CD14-positive monocyte (primary cell): Measurements from ENCODE around the gene MED27. TPM values are rescaled to one million over a fixed set of nuclear protein-coding genes. Genes with fewer than 3 reads are reported as not detected.

Experiments
- DNase-seq, 3 donors: peaks; one replicate each; pipeline ENCODE4 v3.0.0-alpha.2; 2011 to 2022
- H2AFZ ChIP-seq: 2 replicates; pipeline ENCODE4 v1.6.0; 2012; ENCODE audit warnings: mild to moderate bottlenecking, low read depth, low read length, inconsistent platforms; ENCODE audit not compliant: insufficient read depth, poor library complexity, severe bottlenecking
- H3K27ac ChIP-seq, 2 donors: 1 replicate in 1 of 2; 2 replicates in 1 of 2; pipeline ENCODE4 v1.5.1; 2012 to 2013; ENCODE audit warnings: low read length in 2 of 2, control low read depth in 1 of 2, inconsistent platforms in 1 of 2, low read depth in 1 of 2, mild to moderate bottlenecking in 1 of 2
- H3K27me3 ChIP-seq, 2 donors: one replicate each; pipeline versions ENCODE4 v1.6.0 to v1.6.1; 2011 to 2013; ENCODE audit warnings: low read length in 2 of 2; ENCODE audit not compliant: control insufficient read depth in 2 of 2, insufficient read depth in 2 of 2
- H3K36me3 ChIP-seq, 2 donors: replicated peaks in 1 of 2; 1 replicate in 1 of 2; 2 replicates in 1 of 2; pipeline versions ENCODE4 v1.5.1 to v1.6.1; 2012 to 2013; ENCODE audit warnings: low read length in 2 of 2, control low read depth in 1 of 2, inconsistent platforms in 1 of 2, mild to moderate bottlenecking in 1 of 2; ENCODE audit not compliant: insufficient read depth in 2 of 2, control insufficient read depth in 1 of 2
- H3K4me1 ChIP-seq, 2 donors: 1 replicate in 1 of 2; 2 replicates in 1 of 2; pipeline versions ENCODE4 v1.5.1 to v1.6.1; 2012 to 2013; ENCODE audit warnings: low read length in 2 of 2, control low read depth in 1 of 2, inconsistent platforms in 1 of 2, mild to moderate bottlenecking in 1 of 2, moderate library complexity in 1 of 2; ENCODE audit not compliant: insufficient read depth in 2 of 2, control insufficient read depth in 1 of 2
- H3K4me2 ChIP-seq: replicated peaks from 2 replicates; pipeline ENCODE3; 2012; ENCODE audit warnings: low read length, moderate library complexity, mild to moderate bottlenecking; ENCODE audit not compliant: poor library complexity, severe bottlenecking; ENCODE audit errors: extremely low read depth
- H3K4me3 ChIP-seq, 3 experiments: fragments of 200-600 bp in 1 of 3; sonication (generic) in 1 of 3; replicated peaks in 1 of 3; 1 replicate in 2 of 3; 2 replicates in 1 of 3; pipeline ENCODE4 v1.5.1; 2011 to 2013; ENCODE audit warnings: low read length in 3 of 3, mild to moderate bottlenecking in 3 of 3, control low read depth in 2 of 3, low read depth in 2 of 3, inconsistent platforms in 1 of 3, moderate library complexity in 1 of 3
- H3K79me2 ChIP-seq: 2 replicates; pipeline ENCODE4 v1.6.0; 2012; ENCODE audit warnings: mild to moderate bottlenecking, control low read depth, inconsistent platforms, low read length, moderate library complexity; ENCODE audit not compliant: insufficient read depth
- H3K9ac ChIP-seq: 2 replicates; pipeline ENCODE4 v1.6.0; 2017; ENCODE audit warnings: low read length, mild to moderate bottlenecking; ENCODE audit not compliant: insufficient read depth, poor library complexity, severe bottlenecking
- H3K9me3 ChIP-seq, 2 donors: replicated peaks in 1 of 2; 1 replicate in 1 of 2; 2 replicates in 1 of 2; pipeline versions ENCODE4 v1.5.1 to v1.6.1; 2012 to 2013; ENCODE audit warnings: low read length in 2 of 2, control low read depth in 1 of 2; ENCODE audit not compliant: control insufficient read depth in 1 of 2, insufficient read depth in 1 of 2
- H4K20me1 ChIP-seq: 2 replicates; pipeline ENCODE4 v1.6.0; 2012; ENCODE audit warnings: mild to moderate bottlenecking, low read length, control low read depth, moderate library complexity; ENCODE audit not compliant: insufficient read depth
- H3K27ac Mint-ChIP-seq, 7 donors: one replicate each; pipeline ENCODE4 v1.8.0; 2020; ENCODE audit warnings: mild to moderate bottlenecking in 7 of 7, mixed read lengths in 7 of 7, moderate library complexity in 6 of 7, inconsistent platforms in 2 of 7
- H3K27me3 Mint-ChIP-seq, 3 donors: one replicate each; pipeline ENCODE4 v1.8.0; 2021 to 2022; ENCODE audit warnings: low read depth in 3 of 3, mild to moderate bottlenecking in 3 of 3, mixed read lengths in 3 of 3, moderate library complexity in 3 of 3, inconsistent platforms in 1 of 3
- H3K36me3 Mint-ChIP-seq, 2 donors: one replicate each; pipeline ENCODE4 v1.8.0; 2020; ENCODE audit warnings: mixed read lengths in 2 of 2, inconsistent platforms in 1 of 2, mild to moderate bottlenecking in 1 of 2
- H3K4me1 Mint-ChIP-seq: one replicate; pipeline ENCODE4 v1.8.0; 2020; ENCODE audit warnings: mild to moderate bottlenecking, mixed read lengths
- H3K4me3 Mint-ChIP-seq, 2 donors: one replicate each; pipeline ENCODE4 v1.8.0; 2020; ENCODE audit warnings: mild to moderate bottlenecking in 2 of 2, mixed read lengths in 2 of 2, moderate library complexity in 1 of 2
- H3K9me3 Mint-ChIP-seq, 7 donors: one replicate each; pipeline ENCODE4 v1.8.0; 2020 to 2022; ENCODE audit warnings: mixed read lengths in 7 of 7, mild to moderate bottlenecking in 6 of 7, moderate library complexity in 6 of 7, inconsistent platforms in 2 of 7
- CTCF ChIP-seq: fragments of 200-600 bp; IDR thresholded peaks from one replicate; pipeline ENCODE4 v1.8.0; 2022; ENCODE audit warnings: antibody characterized with exemption, mild to moderate bottlenecking
- WGBS: methylation state at CpG from one replicate; pipeline ENCODE4 v1.1.5; 2013; ENCODE audit warnings: missing lambda C conversion rate; ENCODE audit not compliant: insufficient coverage; 5-methylcytosine and 5-hydroxymethylcytosine counted together
- intact Hi-C, 2 donors: fragments of 100-400 bp; cut with micrococcal nuclease; formaldehyde crosslinking; loops; one replicate each; pipeline versions ENCODE4 v1.15.0 to v1.15.1; 2023
- polyA plus RNA-seq, 3 donors: library from polyadenylated mRNA; depleted of rRNA in 1 of 3; unstranded in 2 of 3; stranded (reverse) in 1 of 3; fragments of 300-500 nt in 2 of 3; fragments of >200 nt in 1 of 3; fragmentation: Illumina TruSeq in 2 of 3; gene quantifications; 1 replicate in 2 of 3; 2 replicates in 1 of 3; pipeline ENCODE4 v1.2.3, GENCODE V29; 2012 to 2021

The MED27 gene
- polyA plus RNA-seq, 3 donors = 14.0 to 26.9 (median 25.8) TPM

DNA sequence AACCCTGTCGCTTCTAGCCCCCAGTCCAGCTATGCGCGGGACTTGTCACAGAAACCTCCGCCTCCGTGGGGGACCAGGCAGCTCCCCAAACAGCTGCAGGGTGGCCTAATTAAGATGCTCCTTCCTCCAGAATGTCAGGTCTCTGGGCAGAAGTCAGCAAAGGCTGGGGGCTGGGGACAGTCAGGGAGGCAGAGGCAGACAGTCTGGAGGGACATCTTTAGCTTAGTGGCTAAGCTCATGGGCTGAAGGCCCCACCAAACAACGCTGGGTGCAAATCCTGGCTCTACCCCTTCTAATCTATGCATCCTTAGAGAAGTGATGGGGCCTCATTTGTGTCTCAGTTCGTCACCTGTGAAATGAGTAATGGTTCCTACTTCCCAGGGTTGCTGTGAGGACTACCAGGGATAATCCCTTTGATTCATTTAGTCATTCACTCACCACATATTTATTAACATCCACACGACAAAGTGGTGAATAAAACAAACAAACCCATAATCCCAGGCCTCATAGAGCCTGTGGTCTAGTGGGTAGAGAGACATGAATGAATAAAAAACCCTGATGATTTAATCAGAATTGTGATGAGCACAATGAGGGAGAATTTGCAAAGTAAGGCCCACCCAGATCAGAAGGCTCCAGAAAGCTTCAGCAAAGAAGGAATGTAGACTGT lies 20.2 kb upstream of the MED27 start:
- Histone ChIP-seq H3K4me3 (no peak overlapping the region), H3K79me2 (no peaks in the 10 kb centered on the region), H3K36me3 (no peaks in the 10 kb centered on the region), H4K20me1 (no peaks in the 10 kb centered on the region), H3K9ac (no peak overlapping the region), H3K9me3 (no peaks in the 10 kb centered on the region), H3K27ac (no peak overlapping the region), H2AFZ (no peak overlapping the region), H3K27me3 (no peaks in the 10 kb centered on the region), H3K4me1 (no peaks in the 10 kb centered on the region), H3K4me2 (no peak overlapping the region)
- intact Hi-C loops = no loop called here
- no peak overlapping the region for H3K27ac Mint-ChIP-seq
- H3K4me1 Mint-ChIP-seq = no peaks in the 10 kb centered on the region
- DNase-seq = no peak
- WGBS = 76% methylated on average over 5 of the region's 8 CpGs
- no peak for TF ChIP-seq CTCF
- no peak overlapping the region for H3K4me3 Mint-ChIP-seq
- no peaks in the 10 kb centered on the region for H3K36me3 Mint-ChIP-seq
- H3K9me3 Mint-ChIP-seq = peaks cover 0 to 5% (median 2%) of the 10 kb centered on the region in 7 donors
- H3K27me3 Mint-ChIP-seq = peaks cover 8 to 17% (median 14%) of the 10 kb centered on the region in 3 donors

- no peak overlapping the region for H3K4me3 Mint-ChIP-seq
- H3K36me3 ChIP-seq = no peaks in the 10 kb centered on the region
- no peaks in the 10 kb centered on the region for H3K9me3 ChIP-seq
- no peaks in the 10 kb centered on the region for H4K20me1 ChIP-seq
- H3K36me3 Mint-ChIP-seq = no peaks in the 10 kb centered on the region
- no peaks in the 10 kb centered on the region for H3K79me2 ChIP-seq
- no peak for DNase-seq
- no peaks in the 10 kb centered on the region for H3K4me1 ChIP-seq
- H2AFZ ChIP-seq = no peak overlapping the region
- no peak overlapping the region for H3K27ac ChIP-seq
- H3K27ac Mint-ChIP-seq = no peak overlapping the region
- no peak for TF ChIP-seq CTCF
- intact Hi-C loops = no loop called here
- no peaks in the 10 kb centered on the region for H3K4me1 Mint-ChIP-seq
- peaks cover 0 to 5% (median 2%) of the 10 kb centered on the region in 7 donors for H3K9me3 Mint-ChIP-seq
- WGBS = 97% methylated on average over 5 of the region's 7 CpGs
- peaks cover 9 to 16% (median 14%) of the 10 kb centered on the region in 3 donors for H3K27me3 Mint-ChIP-seq
- no peak overlapping the region for H3K9ac ChIP-seq
- H3K27me3 ChIP-seq = no peaks in the 10 kb centered on the region
- H3K4me3 ChIP-seq = no peak overlapping the region
- no peak overlapping the region for H3K4me2 ChIP-seq
Measured at GRCh38 chr9:132099167-132099566, 19.5 kb upstream of the MED27 start.
